Right lobe of liver (tissue), 6 donors: Measurements from ENCODE around the gene FAM174B. TPM values are rescaled to one million over a fixed set of nuclear protein-coding genes. Genes with fewer than 3 reads are reported as not detected.

Source experiments
- ATAC-seq, 4 donors: fragments of 200-7000 bp; cut with Tn5 transposase; one replicate each; pipeline ENCODE4 v1.9.1; 2020; ENCODE audit warnings: mild to moderate bottlenecking in 4 of 4, moderate library complexity in 4 of 4
- DNase-seq, 3 donors: peaks; one replicate each; pipeline ENCODE4 v3.0.0-alpha.2; 2020
- H3K27ac ChIP-seq, 3 donors: fragments of 200-600 bp; one replicate each; pipeline ENCODE4 v1.8.0; 2022
- H3K27me3 ChIP-seq, 2 donors: fragments of 200-600 bp; one replicate each; pipeline ENCODE4 v1.8.0; 2022
- H3K36me3 ChIP-seq, 4 donors: fragments of 200-600 bp; sonication (generic) in 1 of 4; one replicate each; pipeline versions ENCODE4 v1.5.1 to v1.8.0; 2017 to 2022; ENCODE audit warnings: control low read depth in 1 of 4
- H3K4me1 ChIP-seq, 4 donors: fragments of 200-600 bp; sonication (generic) in 1 of 4; one replicate each; pipeline versions ENCODE4 v1.5.1 to v1.8.0; 2017 to 2022; ENCODE audit warnings: control low read depth in 1 of 4
- H3K4me3 ChIP-seq, 3 donors: fragments of 200-600 bp; one replicate each; pipeline ENCODE4 v1.8.0; 2022
- H3K9me3 ChIP-seq, 4 donors: fragments of 200-600 bp; sonication (generic) in 1 of 4; one replicate each; pipeline versions ENCODE4 v1.5.1 to v1.8.0; 2017 to 2022; ENCODE audit warnings: control low read depth in 1 of 4
- CTCF ChIP-seq, 4 donors: fragments of 200-600 bp in 3 of 4; fragments of 450-650 bp in 1 of 4; IDR thresholded peaks; one replicate each; pipeline versions ENCODE4 v1.5.1 to v1.8.0; 2016 to 2022; ENCODE audit warnings: antibody characterized with exemption in 4 of 4, mild to moderate bottlenecking in 2 of 4
- POLR2A ChIP-seq: fragments of 450-650 bp; IDR thresholded peaks from one replicate; pipeline ENCODE4 v1.6.1; 2017; ENCODE audit warnings: antibody characterized with exemption, mild to moderate bottlenecking
- whole genome bisulfite sequencing: methylation state at CpG from one replicate; pipeline ENCODE4 v1.1.6; 2018; ENCODE audit warnings: low coverage, low lambda C conversion rate; ENCODE audit not compliant: insufficient coverage; ENCODE audit errors: missing lambda C conversion rate; 5-methylcytosine and 5-hydroxymethylcytosine counted together
- intact Hi-C, 2 donors: fragments of 100-400 bp; cut with DNase I; formaldehyde crosslinking; loops; one replicate each; pipeline versions ENCODE4 v1.11.2 to v1.14.1; 2022
- total RNA-seq, 6 experiments: library from RNA; depleted of rRNA in 2 of 6; stranded (reverse); fragments of >200 nt in 2 of 6; fragmentation: NEBNext Ultra II Directional in 3 of 6; extraction: Animal tissue kit (Norgen Biotek cat#: 25700) in 3 of 6; gene quantifications; one replicate each; pipeline versions ENCODE4 v1.1.0 to v1.2.4, GENCODE V29; 2016 to 2023
- donor health status: DM: no; HTN: yes; CAD: no.
- donor health status: DM: no; HTN: no; CAD: no.
- donor health status: DM: no; HTN: no; CAD: no.
- donor health status: DM: no; HTN: yes; CAD: no.
- donor health status: DM: no; HTN: yes; CAD: no.

Gene FAM174B
- total RNA-seq, 6 experiments from 2014 or later, result 2.0 to 11.9 (median 4.7) TPM

DNA sequence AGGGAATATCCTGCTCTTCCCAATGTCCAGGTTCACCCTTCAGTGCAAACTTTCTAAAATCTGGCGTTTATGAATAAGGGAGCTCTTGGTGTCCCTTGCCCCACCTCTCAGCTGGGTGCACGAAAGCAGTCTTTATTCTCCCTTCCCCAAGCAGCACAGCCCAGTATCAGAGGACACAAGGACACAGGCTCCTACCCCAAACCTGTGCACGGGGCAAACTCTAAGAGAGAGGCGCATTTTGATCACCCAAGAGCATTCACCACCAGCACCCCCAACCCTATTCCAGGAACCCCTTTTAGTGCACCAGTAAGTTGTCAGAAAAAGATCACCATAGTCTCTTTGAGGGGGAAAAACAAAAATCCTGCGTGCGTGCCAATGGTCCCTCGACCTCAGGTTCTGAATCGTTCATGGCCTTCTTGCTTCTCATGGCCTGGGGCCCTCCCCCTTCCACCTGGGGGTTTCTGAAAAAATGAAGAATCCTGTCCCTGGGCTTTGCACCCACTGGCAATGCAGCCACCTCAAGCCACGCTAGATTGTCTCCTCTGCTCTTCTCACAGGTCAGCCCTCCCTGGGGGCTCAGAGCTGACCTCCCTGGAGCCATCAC lies 78.9 kb downstream of the FAM174B start:
- Histone ChIP-seq H3K4me1 (no peaks in the 10 kb centered on the region), H3K4me3 (no peak overlapping the region), H3K36me3 (no peaks in the 10 kb centered on the region), H3K27ac (no peak overlapping the region), H3K27me3 (no peaks in the 10 kb centered on the region), H3K9me3 (no peaks in the 10 kb centered on the region)
- intact Hi-C loops, result no loop called here
- ATAC-seq (no peak), DNase-seq (no peak)
- TF ChIP-seq POLR2A (no peak), CTCF (IDR thresholded peaks at IDR 0.05) (no peak)
- WGBS, result 67% methylated on average over 3 of the region's 9 CpGs

- intact Hi-C loops, result no loop called here
- DNase-seq (no peak), ATAC-seq (no peak)
- 86% methylated on average over 1 of the region's 1 CpG for WGBS
- no peaks in the 10 kb centered on the region for H3K9me3 ChIP-seq
- no peaks in the 10 kb centered on the region for H3K36me3 ChIP-seq
- no peak overlapping the region for H3K4me3 ChIP-seq
- H3K27me3 ChIP-seq, result no peaks in the 10 kb centered on the region
- H3K27ac ChIP-seq, result no peak overlapping the region
- TF ChIP-seq CTCF (IDR thresholded peaks at IDR 0.05) (no peak), POLR2A (no peak)
- no peaks in the 10 kb centered on the region for H3K4me1 ChIP-seq
Observed at GRCh38 chr15:92574566-92574965, 81.0 kb downstream of the FAM174B start.

DNA sequence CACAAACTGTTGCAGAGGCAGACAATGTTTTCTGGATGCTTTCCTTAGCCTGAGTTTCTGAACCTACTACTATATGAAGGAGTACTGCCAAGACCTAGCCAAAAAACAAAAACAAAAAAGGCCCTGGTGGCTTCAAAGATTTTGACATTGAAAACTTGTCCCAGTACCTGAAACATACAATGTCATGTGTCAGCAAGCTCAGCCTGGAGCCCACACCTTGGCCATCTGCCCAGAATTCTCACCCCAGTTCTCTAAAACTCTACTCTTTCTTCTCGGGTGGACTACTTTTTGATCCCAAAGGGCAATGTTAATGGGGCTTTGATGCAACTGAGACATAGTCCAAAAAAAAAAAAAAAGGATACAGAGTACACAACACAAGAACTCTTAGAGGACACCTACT lies 81.4 kb downstream of the FAM174B start:
- 38% methylated on average over 1 of the region's 1 CpG for WGBS
- DNase-seq (no peak), ATAC-seq (no peak)
- no peaks in the 10 kb centered on the region for H3K36me3 ChIP-seq
- no peaks in the 10 kb centered on the region for H3K27me3 ChIP-seq
- TF ChIP-seq CTCF (IDR thresholded peaks at IDR 0.05), result no peak
- TF ChIP-seq POLR2A, result no peak
- H3K27ac ChIP-seq, result no peak overlapping the region
- intact Hi-C loops, result no loop called here
- H3K9me3 ChIP-seq, result no peaks in the 10 kb centered on the region
- no peaks in the 10 kb centered on the region for H3K4me1 ChIP-seq
- H3K4me3 ChIP-seq, result no peak overlapping the region

DNA sequence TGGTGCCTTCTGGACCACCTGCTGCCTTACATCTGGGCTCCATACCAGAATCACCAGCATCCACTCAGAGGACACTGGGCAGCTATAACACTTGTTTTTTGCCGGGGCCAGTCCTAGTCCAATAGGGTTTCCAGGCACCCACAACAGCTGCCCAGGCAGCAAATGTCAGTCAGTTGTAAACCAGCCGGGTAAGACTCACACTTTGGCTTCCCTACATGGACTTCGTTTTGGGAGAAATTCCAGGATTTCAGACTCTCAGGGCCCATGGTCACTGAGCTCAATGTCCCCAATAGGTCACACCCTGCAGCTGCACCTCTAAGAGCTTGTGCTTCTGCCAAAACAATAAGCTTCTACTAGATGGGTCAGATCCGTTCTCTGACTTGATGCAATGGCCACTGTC lies 83.8 kb downstream of the FAM174B start:
- Histone ChIP-seq H3K4me3 (no peak overlapping the region), H3K36me3 (no peaks in the 10 kb centered on the region), H3K4me1 (no peaks in the 10 kb centered on the region), H3K27me3 (no peaks in the 10 kb centered on the region), H3K27ac (no peak overlapping the region), H3K9me3 (no peaks in the 10 kb centered on the region)
- DNase-seq, result no peak
- TF ChIP-seq POLR2A (no peak), CTCF (IDR thresholded peaks at IDR 0.05) (no peak)
- ATAC-seq, result no peak
- intact Hi-C loops, result no loop called here
- WGBS, result 56% methylated on average over 3 of the region's 4 CpGs

GRCh38 chr15:92570391-92570790 lies 85.2 kb downstream of the FAM174B start:
- WGBS, result 47% methylated on average over 5 of the region's 7 CpGs
- Histone ChIP-seq H3K4me3 (no peak overlapping the region), H3K27ac (no peak overlapping the region), H3K36me3 (no peaks in the 10 kb centered on the region), H3K27me3 (no peaks in the 10 kb centered on the region), H3K9me3 (no peaks in the 10 kb centered on the region), H3K4me1 (no peaks in the 10 kb centered on the region)
- DNase-seq, result no peak
- no peak for TF ChIP-seq CTCF (IDR thresholded peaks at IDR 0.05)
- no peak for TF ChIP-seq POLR2A
- no peak for ATAC-seq
- intact Hi-C loops, result no loop called here
